HCT116 (cell line): Measurements from ENCODE around the gene SETD5. TPM values are rescaled to one million over a fixed set of nuclear protein-coding genes. Genes with fewer than 3 reads are reported as not detected.

Source experiments
- ATAC-seq: fragments of 200-7000 bp; cut with Tn5 transposase; 2 replicates; pipeline ENCODE4 v1.9.1; 2020; ENCODE audit warnings: mild to moderate bottlenecking, moderate library complexity
- BruUV-seq: library from RNA; stranded (reverse); fragments of 400-500 nt; replicated peaks from 2 replicates; lab custom pipeline; 2021; lab: Mats Ljungman, UMichigan
- CTCF ChIA-PET: fragments of 300-600 bp; sonication (Branson Sonifier 250); formaldehyde crosslinking; loops from one replicate; lab custom pipeline; 2021; ENCODE audit warnings: antibody characterized with exemption; lab: Charles Lee
- POLR2A ChIA-PET: fragments of 300-600, 350-600 bp; sonication (Branson Sonifier 250); formaldehyde crosslinking; loops from one replicate; lab custom pipeline; 2021; ENCODE audit warnings: antibody characterized with exemption; lab: Charles Lee
- RAD21 ChIA-PET, 2 experiments: fragments of 300-600 bp; sonication (Branson Sonifier 250); formaldehyde crosslinking; loops; one replicate each; lab custom pipeline; 2023; ENCODE audit warnings: low total read pairs in 2 of 2; ENCODE audit not compliant: uncharacterized antibody in 2 of 2, unreplicated experiment in 2 of 2, low non-redundant PET in 1 of 2; lab: Charles Lee
- DNase-seq: peaks from one replicate; pipeline ENCODE4 v3.0.0-alpha.2; 2010; ENCODE audit warnings: low read depth, low spot score
- H2AFZ ChIP-seq: fragments of 200-600 bp; shearing (Covaris generic), sonication (generic); 2 replicates; pipeline ENCODE4 v1.6.1; 2017; ENCODE audit warnings: low read depth, mixed run types, mixed read lengths, antibody characterized with exemption, low read length; ENCODE audit not compliant: poor library complexity, severe bottlenecking
- H3K27ac ChIP-seq: 2 replicates; pipeline ENCODE4 v1.5.1; 2012; ENCODE audit warnings: low read depth, low read length
- H3K27me3 ChIP-seq: fragments of 200-600 bp; sonication (generic); 2 replicates; pipeline ENCODE4 v1.6.1; 2016; ENCODE audit warnings: mixed run types, low read length, mixed read lengths; ENCODE audit not compliant: insufficient read depth
- H3K36me3 ChIP-seq, 2 experiments: fragments of 200-500 bp in 1 of 2; fragments of 200-600 bp in 1 of 2; sonication (Bioruptor generic) in 1 of 2; sonication (generic) in 1 of 2; 2 replicates each; pipeline versions ENCODE4 v1.5.1 to v1.6.1; 2014 to 2016; ENCODE audit warnings: low read length in 2 of 2, inconsistent platforms in 1 of 2, mixed read lengths in 1 of 2, mixed run types in 1 of 2; ENCODE audit not compliant: insufficient read depth in 2 of 2, control insufficient read depth in 1 of 2
- H3K4me1 ChIP-seq, 2 experiments: fragments of 200-600 bp in 1 of 2; sonication (generic) in 1 of 2; 2 replicates each; pipeline versions ENCODE4 v1.5.1 to v1.6.1; 2012 to 2017; ENCODE audit warnings: low read length in 2 of 2, inconsistent platforms in 1 of 2, mild to moderate bottlenecking in 1 of 2, mixed read lengths in 1 of 2, mixed run types in 1 of 2, moderate library complexity in 1 of 2; ENCODE audit not compliant: insufficient read depth in 2 of 2, control insufficient read depth in 1 of 2
- H3K4me2 ChIP-seq: fragments of 200-600 bp; sonication (generic); 2 replicates; pipeline ENCODE4 v1.6.1; 2017; ENCODE audit warnings: mixed run types, low read length, mixed read lengths
- H3K4me3 ChIP-seq, 2 experiments: fragments of 200-600 bp in 1 of 2; sonication (generic) in 1 of 2; replicated peaks in 1 of 2; 2 replicates each; pipeline ENCODE4 v1.5.1; 2011 to 2016; ENCODE audit warnings: low read length in 2 of 2, control low read depth in 1 of 2, low read depth in 1 of 2, mild to moderate bottlenecking in 1 of 2, mixed read lengths in 1 of 2, mixed run types in 1 of 2
- H3K79me2 ChIP-seq: fragments of 200-600 bp; sonication (generic); 2 replicates; pipeline ENCODE4 v1.6.1; 2017; ENCODE audit warnings: mild to moderate bottlenecking, mixed run types, low read length, moderate library complexity, mixed read lengths; ENCODE audit not compliant: insufficient read depth
- H3K9ac ChIP-seq: fragments of 200-600 bp; sonication (generic); 2 replicates; pipeline ENCODE4 v1.6.1; 2016; ENCODE audit warnings: low read length, mixed read lengths
- H3K9me2 ChIP-seq: fragments of 200-600 bp; sonication (generic), shearing (Covaris generic); 2 replicates; pipeline ENCODE4 v1.6.1; 2017; ENCODE audit warnings: mixed run types, mild to moderate bottlenecking, moderate library complexity; ENCODE audit not compliant: insufficient read depth
- H3K9me3 ChIP-seq, 2 experiments: fragments of 200-500 bp in 1 of 2; fragments of 200-600 bp in 1 of 2; sonication (Bioruptor generic) in 1 of 2; sonication (generic) in 1 of 2; 2 replicates each; pipeline ENCODE4 v1.6.1; 2014 to 2017; ENCODE audit warnings: low read length in 2 of 2, mixed read lengths in 2 of 2, inconsistent platforms in 1 of 2, low read depth in 1 of 2, mild to moderate bottlenecking in 1 of 2, mixed run types in 1 of 2, moderate library complexity in 1 of 2; ENCODE audit not compliant: control insufficient read depth in 1 of 2, insufficient read depth in 1 of 2
- H4K20me1 ChIP-seq: fragments of 200-600 bp; sonication (generic), shearing (Covaris generic); 2 replicates; pipeline ENCODE4 v1.6.1; 2017; ENCODE audit warnings: mixed run types, mild to moderate bottlenecking, moderate library complexity; ENCODE audit not compliant: insufficient read depth
- CBX3 ChIP-seq: IDR thresholded peaks from 2 replicates; pipeline ENCODE4 v1.6.1; 2012; ENCODE audit warnings: low read depth
- CEBPB ChIP-seq: IDR thresholded peaks from 2 replicates; pipeline ENCODE4 v1.6.1; 2012; ENCODE audit warnings: low read depth
- EGR1 ChIP-seq: IDR thresholded peaks from 2 replicates; pipeline ENCODE4 v1.6.1; 2012; ENCODE audit warnings: low read depth
- ELF1 ChIP-seq: IDR thresholded peaks from 2 replicates; pipeline ENCODE4 v1.6.1; 2012; ENCODE audit warnings: low read depth, borderline replicate concordance
- EZH2 ChIP-seq: fragments of 200-600 bp; sonication (generic); IDR thresholded peaks from 2 replicates; pipeline ENCODE4 v1.6.1; 2017; ENCODE audit warnings: antibody characterized with exemption, mixed run types
- EZH2phosphoT487 ChIP-seq: fragments of 200-600 bp; IDR thresholded peaks from 2 replicates; pipeline ENCODE4 v1.6.1; 2018; ENCODE audit warnings: antibody characterized with exemption, borderline replicate concordance
- JUND ChIP-seq: IDR thresholded peaks from 2 replicates; pipeline ENCODE4 v1.6.1; 2012
- POLR2AphosphoS5 ChIP-seq: IDR thresholded peaks from 2 replicates; pipeline ENCODE4 v1.6.1; 2011; ENCODE audit warnings: mild to moderate bottlenecking, low read depth, low read length, moderate library complexity
- SIN3A ChIP-seq: IDR thresholded peaks from 2 replicates; pipeline ENCODE4 v1.6.1; 2012; ENCODE audit warnings: low read depth
- TCF7L2 ChIP-seq: IDR thresholded peaks from 2 replicates; pipeline ENCODE4 v1.7.0; 2011; ENCODE audit warnings: borderline replicate concordance, inconsistent platforms; ENCODE audit not compliant: insufficient read depth, insufficient read length; ENCODE audit errors: extremely low read depth
- YY1 ChIP-seq: IDR thresholded peaks from 2 replicates; pipeline ENCODE4 v1.6.1; 2011; ENCODE audit warnings: low read length, low read depth, moderate library complexity, mild to moderate bottlenecking; ENCODE audit not compliant: insufficient replicate concordance; ENCODE audit errors: extremely low read depth
- intact Hi-C: fragments of 100-400 bp; cut with micrococcal nuclease; formaldehyde crosslinking; loops from 2 replicates; pipeline ENCODE4 v1.10.0; 2022
- total RNA-seq: library from RNA; stranded (reverse); gene quantifications from one replicate; pipeline ENCODE4 v1.2.1, GENCODE V29; 2021; ENCODE audit not compliant: unreplicated experiment
- TF ChIP-seq, protein P1 (sequence below): IDR thresholded peaks from 2 replicates; pipeline ENCODE4 v1.6.1; 2012
- TF ChIP-seq, protein P2 (sequence below): IDR thresholded peaks from 2 replicates; pipeline ENCODE4 v1.6.1; 2012
- TF ChIP-seq, protein P3 (sequence below): IDR thresholded peaks from 2 replicates; pipeline ENCODE4 v1.6.1; 2011; ENCODE audit warnings: mild to moderate bottlenecking, low read length, moderate library complexity; ENCODE audit not compliant: insufficient replicate concordance; ENCODE audit errors: extremely low read depth

The SETD5 gene
- total RNA-seq, 1 experiment from 2014 or later: 141 TPM

- Histone ChIP-seq H3K4me3 (no peak overlapping the region), H3K36me3 (peaks cover 51 to 63% of the 10 kb centered on the region in 2 experiments), H4K20me1 (peaks cover 3% of the 10 kb centered on the region; the same call in 1 of the 2 replicates), H3K9ac (no peak overlapping the region), H2AFZ (no peak overlapping the region), H3K27ac (no peak overlapping the region), H3K27me3 (no peaks in the 10 kb centered on the region), H3K9me3 (no peaks in the 10 kb centered on the region), H3K4me2 (no peak overlapping the region), H3K9me2 (no peaks in the 10 kb centered on the region), H3K79me2 (peaks cover 78% of the 10 kb centered on the region), H3K4me1 (no peaks in the 10 kb centered on the region)
- ChIA-PET POLR2A (no interaction called here), RAD21 (no interaction called here), CTCF (interaction anchor here (0.6 kb wide), 1 partner anchor 916 kb away, joined by 3 read pairs; no protein-coding TSS in a partner anchor)
- no peak for DNase-seq
- no peak for TF ChIP-seq POLR2AphosphoS5
- no peak for TF ChIP-seq ELF1
- TF ChIP-seq TCF7L2: no peak
- TF ChIP-seq CEBPB: no peak
- TF ChIP-seq CBX3: no peak
- no peak for TF ChIP-seq EZH2phosphoT487
- no peak for TF ChIP-seq SIN3A
- TF ChIP-seq, protein P1, sequence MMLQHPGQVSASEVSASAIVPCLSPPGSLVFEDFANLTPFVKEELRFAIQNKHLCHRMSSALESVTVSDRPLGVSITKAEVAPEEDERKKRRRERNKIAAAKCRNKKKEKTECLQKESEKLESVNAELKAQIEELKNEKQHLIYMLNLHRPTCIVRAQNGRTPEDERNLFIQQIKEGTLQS: no peak
- no peak for TF ChIP-seq YY1
- intact Hi-C loops: no loop called here
- no TSS peak for BruUV-seq
- ATAC-seq: no peak
Measured at GRCh38 chr3:9379327-9379726, 18.1 kb upstream of the SETD5 start.

GRCh38 chr3:9380014-9380413 is 17.4 kb upstream of the SETD5 start:
- Histone ChIP-seq H3K9ac (no peak overlapping the region), H3K4me1 (no peaks in the 10 kb centered on the region), H3K27ac (no peak overlapping the region), H3K79me2 (peaks cover 73% of the 10 kb centered on the region), H4K20me1 (peaks cover 3% of the 10 kb centered on the region; the same call in 1 of the 2 replicates), H3K9me3 (no peaks in the 10 kb centered on the region), H2AFZ (no peak overlapping the region), H3K4me2 (no peak overlapping the region), H3K36me3 (peaks cover 50 to 63% of the 10 kb centered on the region in 2 experiments), H3K27me3 (no peaks in the 10 kb centered on the region), H3K4me3 (no peak overlapping the region), H3K9me2 (no peaks in the 10 kb centered on the region)
- ATAC-seq (no peak), DNase-seq (no peak)
- BruUV-seq: no TSS peak
- intact Hi-C loops: no loop called here
- ChIA-PET POLR2A (no interaction called here), CTCF (no interaction called here), RAD21 (no interaction called here)
- TF ChIP-seq, protein P2, sequence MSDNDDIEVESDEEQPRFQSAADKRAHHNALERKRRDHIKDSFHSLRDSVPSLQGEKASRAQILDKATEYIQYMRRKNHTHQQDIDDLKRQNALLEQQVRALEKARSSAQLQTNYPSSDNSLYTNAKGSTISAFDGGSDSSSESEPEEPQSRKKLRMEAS: no peak
- TF ChIP-seq EZH2: no peak
- no peak for TF ChIP-seq EZH2phosphoT487
- no peak for TF ChIP-seq JUND
- no peak for TF ChIP-seq ELF1
- TF ChIP-seq CEBPB: no peak
- TF ChIP-seq CBX3: no peak
- TF ChIP-seq YY1: no peak
- TF ChIP-seq EGR1: no peak
- TF ChIP-seq POLR2AphosphoS5: no peak
- TF ChIP-seq, protein P1: no peak
- TF ChIP-seq, protein P3, sequence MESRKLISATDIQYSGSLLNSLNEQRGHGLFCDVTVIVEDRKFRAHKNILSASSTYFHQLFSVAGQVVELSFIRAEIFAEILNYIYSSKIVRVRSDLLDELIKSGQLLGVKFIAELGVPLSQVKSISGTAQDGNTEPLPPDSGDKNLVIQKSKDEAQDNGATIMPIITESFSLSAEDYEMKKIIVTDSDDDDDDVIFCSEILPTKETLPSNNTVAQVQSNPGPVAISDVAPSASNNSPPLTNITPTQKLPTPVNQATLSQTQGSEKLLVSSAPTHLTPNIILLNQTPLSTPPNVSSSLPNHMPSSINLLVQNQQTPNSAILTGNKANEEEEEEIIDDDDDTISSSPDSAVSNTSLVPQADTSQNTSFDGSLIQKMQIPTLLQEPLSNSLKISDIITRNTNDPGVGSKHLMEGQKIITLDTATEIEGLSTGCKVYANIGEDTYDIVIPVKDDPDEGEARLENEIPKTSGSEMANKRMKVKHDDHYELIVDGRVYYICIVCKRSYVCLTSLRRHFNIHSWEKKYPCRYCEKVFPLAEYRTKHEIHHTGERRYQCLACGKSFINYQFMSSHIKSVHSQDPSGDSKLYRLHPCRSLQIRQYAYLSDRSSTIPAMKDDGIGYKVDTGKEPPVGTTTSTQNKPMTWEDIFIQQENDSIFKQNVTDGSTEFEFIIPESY: no peak
